ENCODE data around the gene NBPF9. TPM values are rescaled to one million over a fixed set of nuclear protein-coding genes. Genes with fewer than 3 reads are reported as not detected.

Gene NBPF9
- 19.7 and 21.9 TPM in 2 replicates for total RNA-seq

GRCh38 chr1:149103109-149104081, at the start of gene NBPF9:
TSS of gene NBPF9 (minus strand) at chr1:149103551. CDS start at chr1:149082139, 21,412 bp downstream.

